Heart right ventricle (tissue), 16 donors: ENCODE results near the gene LSAMP. TPM values are rescaled to one million over a fixed set of nuclear protein-coding genes. Genes with fewer than 3 reads are reported as not detected.

Experiments used
- ATAC-seq, 8 donors: fragments of 200-7000 bp; cut with Tn5 transposase; one replicate each; pipeline ENCODE4 v1.9.1; 2020; ENCODE audit warnings: mild to moderate bottlenecking in 8 of 8, moderate library complexity in 8 of 8, moderate number of reproducible peaks in 1 of 8
- DNase-seq, 2 donors: peaks; one replicate each; pipeline ENCODE4 v3.0.0-alpha.2; 2020
- H3K27ac ChIP-seq, 10 donors: fragments of 200-600 bp; sonication (generic) in 2 of 10; one replicate each; pipeline versions ENCODE4 v1.5.0 to v1.8.0; 2020 to 2022; ENCODE audit warnings: mild to moderate bottlenecking in 3 of 10
- H3K27me3 ChIP-seq, 7 donors: fragments of 200-600 bp; one replicate each; pipeline ENCODE4 v1.8.0; 2021 to 2022; ENCODE audit warnings: mild to moderate bottlenecking in 2 of 7
- H3K36me3 ChIP-seq, 9 donors: fragments of 200-600 bp; sonication (generic) in 1 of 9; one replicate each; pipeline versions ENCODE4 v1.5.0 to v1.8.0; 2020 to 2022; ENCODE audit warnings: mild to moderate bottlenecking in 2 of 9
- H3K4me1 ChIP-seq, 9 donors: fragments of 200-600 bp; sonication (generic) in 1 of 9; one replicate each; pipeline versions ENCODE4 v1.5.0 to v1.8.0; 2020 to 2022; ENCODE audit warnings: mild to moderate bottlenecking in 4 of 9
- H3K4me3 ChIP-seq, 10 donors: fragments of 200-600 bp; sonication (generic) in 2 of 10; one replicate each; pipeline versions ENCODE4 v1.5.0 to v1.8.0; 2020 to 2022; ENCODE audit warnings: mild to moderate bottlenecking in 7 of 10, moderate library complexity in 2 of 10
- H3K9me3 ChIP-seq, 11 donors: fragments of 200-600 bp in 10 of 11; sonication (generic) in 2 of 11; one replicate each; pipeline versions ENCODE4 v1.5.0 to v1.8.0; 2013 to 2022; ENCODE audit warnings: mild to moderate bottlenecking in 2 of 11, control low read depth in 1 of 11, moderate library complexity in 1 of 11
- CTCF ChIP-seq, 9 donors: fragments of 200-600 bp; sonication (generic) in 2 of 9; IDR thresholded peaks; one replicate each; pipeline versions ENCODE4 v1.5.0 to v1.8.0; 2021 to 2022; ENCODE audit warnings: antibody characterized with exemption in 9 of 9, mild to moderate bottlenecking in 5 of 9, moderate library complexity in 1 of 9
- whole genome bisulfite sequencing, 2 donors: extraction: QIAGEN DNeasy Blood & Tissue Kit; methylation state at CpG; one replicate each; pipeline ENCODE4 v1.1.7; 2013; ENCODE audit warnings: inconsistent platforms in 1 of 2; 5-methylcytosine and 5-hydroxymethylcytosine counted together
- intact Hi-C, 10 donors: fragments of 100-400 bp; cut with DNase I; formaldehyde crosslinking; loops; one replicate each; pipeline versions ENCODE4 v1.11.1 to v1.14.2; 2022
- polyA plus RNA-seq, 2 donors: library from polyadenylated mRNA; stranded (reverse); fragments of 200-250 nt; gene quantifications; one replicate each; pipeline ENCODE4 v1.2.3, GENCODE V29; 2013
- total RNA-seq, 10 donors: library from RNA; stranded (reverse); fragmentation: NEBNext Ultra II Directional in 3 of 10; extraction: Animal tissue kit (Norgen Biotek cat#: 25700) in 3 of 10; gene quantifications; one replicate each; pipeline versions ENCODE4 v1.2.1 to v1.2.4, GENCODE V29; 2021 to 2023
- donor health status: Arrhythmogenic right ventricular cardiomyopathy.
- donor health status: ischemic (EF 13 %, LVEDD 7.1; RV severe dilation, severe dysfunction).
- donor health status: healthy with polysubstance abuse.
- donor health status: DM: no; HTN: yes; CAD: no.
- donor health status: DM: no; HTN: no; CAD: no.
- donor health status: ischemic (EF 25% LVEDD 6.9; RV normal size, moderate dysfunction).
- donor health status: ischemic (EF 25% LVEDD 5.7; RV mildly dilated, moderate dysfunction).
- donor health status: healthy.
- donor health status: DM: yes; HTN: yes; CAD: no.
- donor health status: Ischemic cardiomyopathy.
- donor health status: ischemic (EF 35%, LVEDD 5.7; RV mildly dilated, moderate dysfunction).
- donor health status: nonischemic (EF 11% LVEDD 7.7; RV severe dilation, severe dysfunction).
- donor health status: DM: yes; HTN: yes; CAD: no.
- donor health status: PGD.
- donor health status: ischemic (EF 29% LVEDD 5.4; RV normal size, mild dysfunction).
- donor health status: nonischemic (EF 23%, LVEDD 6.1; RV moderate dilation, normal function).

LSAMP gene
- total and polyA plus RNA-seq, 12 donors, result 0.51 to 9.0 (median 5.4) TPM

GRCh38 chr3:116233711-116234357 lies 211.5 kb downstream of the LSAMP start:
- no peaks in the 10 kb centered on the region for H3K36me3 ChIP-seq
- DNase-seq, result no peak
- no peak overlapping the region for H3K27ac ChIP-seq
- H3K9me3 ChIP-seq, result no peaks in the 10 kb centered on the region
- WGBS, 2 donors, result 40 to 53% methylated on average over 4 of the region's 4 CpGs
- intact Hi-C loops, result no loop called here
- H3K27me3 ChIP-seq, result no peaks in the 10 kb centered on the region
- no peaks in the 10 kb centered on the region for H3K4me1 ChIP-seq
- no peak for ATAC-seq
- TF ChIP-seq CTCF (IDR thresholded peaks at IDR 0.05), result no peak
- no peak overlapping the region for H3K4me3 ChIP-seq

- Histone ChIP-seq H3K4me1 (no peaks in the 10 kb centered on the region), H3K27me3 (no peaks in the 10 kb centered on the region), H3K4me3 (no peak overlapping the region), H3K9me3 (no peaks in the 10 kb centered on the region), H3K27ac (no peak overlapping the region), H3K36me3 (no peaks in the 10 kb centered on the region)
- no peak for TF ChIP-seq CTCF (IDR thresholded peaks at IDR 0.05)
- intact Hi-C loops, result no loop called here
- ATAC-seq (no peak), DNase-seq (no peak)
- WGBS, 2 donors, result 78 to 80% methylated on average over 5 of the region's 5 CpGs
Observed at GRCh38 chr3:116230431-116231020, 214.8 kb downstream of the LSAMP start.

- no peak for TF ChIP-seq CTCF (IDR thresholded peaks at IDR 0.05)
- intact Hi-C loops, result no loop called here
- no peaks in the 10 kb centered on the region for H3K27me3 ChIP-seq
- H3K4me3 ChIP-seq, result no peak overlapping the region
- no peaks in the 10 kb centered on the region for H3K36me3 ChIP-seq
- no peaks in the 10 kb centered on the region for H3K4me1 ChIP-seq
- no peak for ATAC-seq
- 58 to 70% methylated on average over 1 of the region's 1 CpG for WGBS, 2 donors
- H3K9me3 ChIP-seq, result peaks cover 0 to 2% (median 0%) of the 10 kb centered on the region in 11 donors
- no peak overlapping the region for H3K27ac ChIP-seq
- no peak for DNase-seq
Observed at GRCh38 chr3:116226266-116226665, 219.0 kb downstream of the LSAMP start.

- H3K9me3 ChIP-seq, result peaks cover 0 to 7% (median 0%) of the 10 kb centered on the region in 11 donors
- intact Hi-C loops, result no loop called here
- ATAC-seq (no peak), DNase-seq (no peak)
- no peaks in the 10 kb centered on the region for H3K27me3 ChIP-seq
- TF ChIP-seq CTCF (IDR thresholded peaks at IDR 0.05), result no peak
- H3K4me1 ChIP-seq, result no peaks in the 10 kb centered on the region
- no peaks in the 10 kb centered on the region for H3K36me3 ChIP-seq
- H3K27ac ChIP-seq, result no peak overlapping the region
- H3K4me3 ChIP-seq, result no peak overlapping the region
- 57 to 61% methylated on average over 4 of the region's 4 CpGs for WGBS, 2 donors
Observed at GRCh38 chr3:116216761-116217160, 228.5 kb downstream of the LSAMP start.
